NCI-H2196 treated with DMSO at 0.1 percent for 48 hours (cell line): ENCODE data around the gene SLC35E1.

ENCODE experiments used
- DNase-seq: peaks from one replicate; lab custom pipeline; 2025; ENCODE audit not compliant: unreplicated experiment; lab: John Stamatoyannopoulos, UW

Gene SLC35E1

DNA sequence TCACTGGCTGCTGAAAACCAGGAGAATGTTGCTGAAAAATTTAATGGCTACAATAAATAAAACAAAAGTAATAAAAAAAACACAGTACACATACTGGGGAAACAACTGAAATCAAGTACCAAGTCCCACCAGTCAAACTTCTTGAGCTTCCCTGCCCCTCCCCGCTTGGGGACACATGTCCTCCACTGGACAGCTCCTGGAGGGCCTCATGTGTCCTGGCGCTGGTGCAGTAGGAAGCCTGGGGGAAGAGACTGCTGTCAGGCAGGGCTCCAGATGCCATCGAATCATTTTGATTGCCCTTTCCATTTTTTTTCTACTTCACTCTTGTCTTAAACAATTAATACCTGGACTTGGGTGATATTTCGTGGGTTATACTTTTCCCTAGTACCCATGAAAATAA lies 26.6 kb upstream of the SLC35E1 start:
- no peak for DNase-seq

GRCh38 chr19:16596399-16596798 lies 24.2 kb upstream of the SLC35E1 start:
- DNase-seq: no peak

DNA sequence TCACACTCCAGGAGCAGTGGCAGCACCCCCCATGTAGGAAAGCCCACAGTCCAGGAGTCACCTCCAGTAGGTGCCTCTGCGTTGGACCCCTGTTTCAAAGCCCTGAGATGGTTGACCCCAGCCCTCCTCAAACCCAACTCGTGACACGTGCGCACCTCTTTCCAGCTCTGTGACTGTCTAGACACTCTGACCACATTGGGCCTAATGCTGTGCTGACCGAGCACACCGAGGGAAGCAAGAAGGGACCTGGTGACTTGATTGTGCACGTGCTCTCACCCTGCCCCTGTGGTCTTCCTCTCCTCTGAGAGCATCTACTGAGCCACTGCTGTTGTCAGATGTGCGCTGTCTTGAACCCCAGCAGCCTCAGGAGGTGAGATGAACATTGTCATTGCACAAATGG lies 22.9 kb upstream of the SLC35E1 start:
- no peak for DNase-seq

DNA sequence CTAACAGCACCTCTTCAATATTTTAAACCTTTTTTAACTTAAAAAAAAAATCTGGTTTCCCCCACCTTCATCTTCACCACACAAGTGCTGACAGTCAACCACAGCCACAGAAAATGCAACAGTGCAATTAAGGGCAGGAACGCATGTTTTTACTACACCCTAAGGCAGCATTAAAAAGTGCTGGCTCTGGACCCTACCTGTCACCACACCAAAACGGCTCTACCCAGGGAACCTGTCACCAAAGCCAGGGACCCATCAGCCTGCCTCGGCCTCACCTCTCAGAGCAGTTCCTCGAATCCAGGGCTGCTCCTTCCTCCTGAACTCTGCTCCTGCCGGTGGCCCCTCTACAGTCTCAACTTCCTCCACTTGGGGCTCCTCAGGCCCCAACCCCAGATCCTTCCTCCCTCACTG lies 22.5 kb upstream of the SLC35E1 start:
- no peak for DNase-seq

GRCh38 chr19:16594131-16594586 lies 21.9 kb upstream of the SLC35E1 start:
- no peak for DNase-seq

- no peak for DNase-seq
Observed at GRCh38 chr19:16593181-16593580, 21.0 kb upstream of the SLC35E1 start.

DNA sequence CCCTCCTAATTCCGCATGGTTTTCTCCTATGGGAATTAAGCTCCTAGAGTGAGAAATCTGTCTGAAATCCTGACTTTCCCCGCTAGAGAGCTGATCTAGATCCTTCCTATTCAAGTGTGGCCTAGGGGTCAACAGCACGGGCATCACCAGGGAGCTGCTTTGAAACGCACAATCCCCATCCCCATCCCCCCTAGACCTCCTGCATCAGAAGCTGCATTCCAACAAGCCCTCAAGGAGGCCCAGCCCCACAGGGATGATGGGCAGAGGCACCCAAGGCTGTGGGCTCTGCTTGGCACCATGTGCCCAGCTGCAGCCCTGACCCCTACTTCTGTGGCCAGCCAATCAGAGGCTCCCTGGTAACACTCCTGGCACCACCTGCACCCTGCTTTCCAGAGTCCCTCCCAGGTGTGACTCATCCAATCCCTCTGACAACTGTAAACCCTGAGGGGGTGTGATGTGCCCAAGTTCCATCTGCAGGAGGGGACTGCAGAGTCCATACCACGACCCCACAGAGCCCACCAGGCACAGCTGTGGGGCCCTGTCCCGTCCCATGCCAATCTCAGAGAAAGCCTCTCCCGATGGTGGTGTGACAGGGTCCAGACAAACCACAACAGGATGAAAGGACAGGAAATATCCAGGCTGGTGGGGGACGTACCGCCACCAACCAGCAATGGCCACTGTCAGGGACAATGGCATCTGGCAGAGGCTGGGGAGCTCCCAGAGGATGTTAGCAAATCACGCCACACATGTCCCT lies 19.8 kb upstream of the SLC35E1 start:
- no peak for DNase-seq

DNA sequence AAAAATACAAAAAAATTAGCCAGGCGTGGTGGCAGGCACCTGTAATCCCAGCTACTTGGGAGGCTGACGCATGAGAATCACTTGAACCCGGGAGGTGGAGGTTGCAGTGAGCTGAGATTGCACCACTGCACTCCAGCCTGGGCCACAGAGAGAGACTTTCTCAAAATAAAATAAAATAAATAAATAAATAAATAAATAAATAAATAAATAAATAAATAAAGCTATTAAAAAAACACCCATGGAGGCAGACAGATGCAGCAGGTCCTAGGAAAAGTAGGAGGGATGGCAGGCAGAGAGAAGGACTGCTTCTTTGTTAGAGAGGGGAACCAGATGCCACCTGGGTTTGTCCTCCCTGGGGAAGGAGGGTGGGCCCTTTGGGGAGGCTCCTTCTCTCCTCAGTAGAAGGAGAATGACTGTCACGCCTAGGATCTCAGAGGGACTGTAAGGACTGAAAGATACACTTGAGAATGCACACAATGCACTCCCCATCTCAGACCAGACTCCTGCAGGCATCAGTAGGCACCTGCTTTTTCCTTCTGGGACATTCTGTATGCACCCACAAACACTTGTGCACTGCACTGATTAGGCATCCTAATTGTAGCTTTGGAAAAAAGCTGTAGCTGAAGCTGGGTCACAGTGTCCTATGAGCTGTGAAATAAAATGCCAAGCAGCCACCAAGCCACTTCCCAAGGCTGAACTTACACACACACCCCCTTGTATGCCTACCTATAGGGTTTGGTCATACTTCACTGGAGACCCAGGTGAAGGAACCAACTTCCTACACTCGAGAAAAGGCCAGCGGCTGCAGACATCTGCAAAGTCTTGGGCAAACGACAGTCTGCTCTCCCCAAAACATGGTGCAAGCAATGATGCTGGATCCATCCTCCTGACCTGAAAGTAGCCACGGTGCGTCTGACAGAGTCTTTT lies 18.9 kb upstream of the SLC35E1 start:
- DNase-seq: no peak

DNA sequence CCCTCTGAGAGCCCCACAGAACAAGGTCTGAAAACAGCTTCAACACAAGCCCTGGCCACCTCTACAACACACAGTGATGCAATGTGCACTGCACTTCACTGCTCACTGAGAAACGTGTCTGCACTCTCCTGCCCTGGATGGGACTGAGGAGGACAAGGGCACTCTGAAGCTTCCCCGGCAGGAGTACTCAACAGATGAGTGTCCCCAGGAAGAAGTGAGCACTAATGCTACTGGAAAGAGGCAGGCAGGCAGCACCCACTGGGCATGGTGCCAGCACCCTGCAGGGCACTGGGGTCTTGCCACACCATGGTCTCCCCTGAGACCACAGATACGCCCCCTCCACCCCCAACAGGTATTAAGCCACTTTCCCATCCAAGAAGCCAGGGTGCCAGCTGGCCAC lies 17.7 kb upstream of the SLC35E1 start:
- no peak for DNase-seq

DNA sequence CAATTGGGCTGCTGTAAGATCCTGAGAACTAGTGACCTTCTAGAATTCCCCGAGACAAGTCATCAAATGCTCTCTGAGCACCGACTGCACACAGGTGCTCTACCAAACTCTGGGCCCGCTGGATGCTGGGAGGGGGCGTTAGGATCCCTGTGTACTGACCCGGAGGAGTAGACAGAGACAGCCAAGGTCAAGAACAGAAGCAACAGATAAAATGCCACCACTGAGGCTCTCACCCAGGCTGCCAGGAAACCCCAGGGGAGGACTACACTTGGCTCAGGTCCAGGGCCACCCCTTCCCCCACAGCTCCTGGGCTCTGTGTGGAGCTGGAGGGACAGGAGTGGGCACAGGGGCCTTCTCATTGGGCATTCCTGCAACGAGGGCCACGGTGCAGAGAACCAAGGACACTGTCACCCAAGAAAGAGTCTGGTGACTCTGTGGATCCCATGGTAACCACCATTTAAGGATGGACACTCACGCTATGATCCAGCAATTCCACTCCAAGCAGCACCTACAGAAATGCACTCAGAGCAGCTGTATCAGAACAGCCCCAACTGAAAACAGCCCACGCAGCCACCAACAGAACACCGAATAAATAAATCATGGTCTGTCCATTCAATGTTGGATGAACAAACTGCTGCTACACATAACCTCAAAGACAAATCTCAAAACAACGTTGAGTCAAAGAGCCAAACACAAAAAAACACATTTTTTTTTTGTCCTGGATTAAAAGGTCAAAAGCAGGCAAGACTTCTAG lies 16.8 kb upstream of the SLC35E1 start:
- DNase-seq: no peak

- no peak for DNase-seq
Observed at GRCh38 chr19:16587833-16588823, 15.9 kb upstream of the SLC35E1 start.

GRCh38 chr19:16586991-16587832 lies 15.0 kb upstream of the SLC35E1 start:
- no peak for DNase-seq

DNA sequence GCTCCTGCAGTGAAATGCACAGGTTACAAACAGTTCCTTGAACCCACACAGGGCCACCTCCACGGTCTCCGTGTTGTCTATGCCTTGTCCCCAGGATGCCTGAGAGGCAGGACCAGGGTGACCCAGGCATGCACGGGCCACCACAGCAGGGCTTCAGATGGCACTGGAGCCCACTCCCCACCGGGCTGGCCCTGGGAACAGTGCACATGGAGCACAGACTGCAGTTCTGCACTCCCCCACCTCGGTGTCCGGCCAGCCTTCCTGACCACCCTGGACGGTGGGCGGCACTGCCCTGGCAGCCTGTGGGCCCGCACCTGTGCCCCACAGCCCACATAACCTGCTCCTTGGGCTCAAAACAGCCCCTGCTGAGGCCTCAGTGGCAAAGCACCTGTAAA lies 14.3 kb upstream of the SLC35E1 start:
- no peak for DNase-seq

DNA sequence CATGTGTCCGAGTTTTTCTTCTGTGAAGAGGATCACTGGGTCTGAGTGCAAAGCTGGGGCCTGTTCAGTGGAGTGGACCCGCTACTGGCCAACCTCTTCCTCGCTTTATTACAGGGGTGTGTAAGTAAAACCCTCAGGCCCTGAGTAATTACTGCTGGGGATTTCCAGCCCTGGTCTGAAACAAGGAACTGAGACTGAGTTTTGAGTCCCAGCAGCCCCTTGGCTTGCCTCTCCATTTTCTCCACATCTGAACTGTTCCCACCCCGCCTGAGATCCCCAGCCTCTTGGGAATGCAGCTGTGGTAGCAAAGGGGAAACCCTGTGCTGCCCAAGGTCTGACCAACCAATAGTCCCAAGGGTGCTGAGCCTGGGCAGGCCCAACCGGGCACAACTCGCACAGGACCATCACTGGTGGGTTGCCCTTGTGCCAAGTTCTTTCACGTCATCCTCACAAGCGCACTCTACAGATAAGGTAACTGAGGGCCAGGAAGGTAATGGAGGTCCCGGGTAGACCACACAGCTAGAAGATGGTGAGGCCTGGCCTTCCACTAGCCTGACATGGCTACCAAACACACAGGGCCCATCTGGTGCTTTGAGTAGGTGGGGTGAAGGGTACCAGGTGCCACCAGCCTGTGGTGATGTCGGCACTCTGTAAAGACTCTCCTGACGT lies 13.7 kb upstream of the SLC35E1 start:
- DNase-seq: no peak

GRCh38 chr19:16585094-16585801 lies 13.0 kb upstream of the SLC35E1 start:
- no peak for DNase-seq

GRCh38 chr19:16584248-16585093 lies 12.3 kb upstream of the SLC35E1 start:
- DNase-seq: peak; percentile 29
